NCI-H1694 treated with DMSO at 0.1 percent for 48 hours (cell line): ENCODE data around the gene TEX29.

Experiments used
- DNase-seq: peaks from one replicate; lab custom pipeline; 2025; lab: John Stamatoyannopoulos, UW

TEX29 gene

DNA sequence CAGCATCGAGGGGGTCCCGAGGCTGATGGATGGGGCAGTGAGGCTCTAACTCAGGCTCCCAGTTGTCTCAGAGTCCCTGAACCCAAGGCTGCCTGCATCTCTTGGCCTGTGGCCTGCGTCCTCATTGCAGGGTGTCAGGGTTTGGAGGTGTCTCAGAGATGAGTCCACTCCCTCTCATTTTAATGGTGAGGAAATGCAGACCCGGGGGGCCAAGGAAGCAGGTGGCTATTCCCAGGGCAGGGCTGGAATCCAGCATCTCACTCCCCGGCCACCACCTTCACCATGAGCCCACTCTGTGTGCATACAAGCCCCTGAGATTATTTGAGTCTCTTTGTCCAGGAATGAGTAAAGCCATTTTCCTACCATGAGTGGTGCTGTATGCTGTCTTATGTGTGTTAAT is 21.4 kb downstream of the TEX29 start:
- no peak for DNase-seq

DNA sequence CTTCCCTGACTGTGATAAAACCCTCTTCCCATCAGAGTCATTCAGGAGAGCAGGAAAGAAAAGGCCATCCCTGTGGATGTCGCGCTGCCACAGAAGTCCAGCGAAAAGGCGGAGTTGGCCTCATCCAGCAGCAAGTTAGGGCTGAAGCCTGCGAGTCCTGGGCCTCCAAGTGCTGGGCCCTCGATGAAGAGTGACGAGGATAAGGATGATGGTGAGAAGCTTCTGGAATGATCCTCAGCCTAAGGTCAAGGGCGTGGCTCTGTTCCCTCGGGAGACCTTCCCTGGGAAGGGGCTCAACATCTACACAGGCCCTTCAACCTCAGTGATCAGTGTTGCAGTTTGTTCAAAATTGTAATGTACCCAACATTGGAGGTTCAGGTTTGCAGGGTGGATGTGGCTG is 22.3 kb downstream of the TEX29 start:
- DNase-seq, result no peak

DNA sequence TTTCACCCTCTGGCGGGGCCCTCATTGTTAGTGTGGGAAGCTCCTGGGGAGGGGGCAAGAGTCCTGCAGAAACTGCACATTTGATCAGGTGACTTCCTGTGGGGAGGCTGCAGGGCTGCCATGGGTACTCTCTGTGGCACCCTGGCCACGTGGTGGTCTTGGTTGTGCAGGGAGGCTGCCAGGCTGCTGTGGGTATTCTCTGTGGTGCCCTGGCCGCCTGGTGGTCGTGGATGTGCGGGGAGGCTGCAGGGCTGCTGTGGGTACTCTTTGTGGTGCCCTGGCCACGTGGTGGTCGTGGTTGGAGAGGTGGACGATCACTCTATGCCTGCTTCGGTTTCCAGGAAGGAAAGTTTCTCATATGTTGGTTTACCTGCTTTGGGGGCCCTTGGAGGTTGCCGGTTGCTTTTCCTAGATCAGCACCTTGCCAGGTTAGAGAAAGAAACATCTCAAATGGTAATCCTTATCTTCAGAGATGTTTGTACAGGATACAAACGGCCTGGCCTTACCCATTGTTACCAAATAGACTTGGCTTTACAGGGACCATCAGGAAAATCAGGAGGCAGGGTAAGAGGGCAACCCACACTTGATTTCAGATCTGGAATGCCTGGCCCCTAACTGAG is 22.9 kb downstream of the TEX29 start:
- DNase-seq, result no peak

DNA sequence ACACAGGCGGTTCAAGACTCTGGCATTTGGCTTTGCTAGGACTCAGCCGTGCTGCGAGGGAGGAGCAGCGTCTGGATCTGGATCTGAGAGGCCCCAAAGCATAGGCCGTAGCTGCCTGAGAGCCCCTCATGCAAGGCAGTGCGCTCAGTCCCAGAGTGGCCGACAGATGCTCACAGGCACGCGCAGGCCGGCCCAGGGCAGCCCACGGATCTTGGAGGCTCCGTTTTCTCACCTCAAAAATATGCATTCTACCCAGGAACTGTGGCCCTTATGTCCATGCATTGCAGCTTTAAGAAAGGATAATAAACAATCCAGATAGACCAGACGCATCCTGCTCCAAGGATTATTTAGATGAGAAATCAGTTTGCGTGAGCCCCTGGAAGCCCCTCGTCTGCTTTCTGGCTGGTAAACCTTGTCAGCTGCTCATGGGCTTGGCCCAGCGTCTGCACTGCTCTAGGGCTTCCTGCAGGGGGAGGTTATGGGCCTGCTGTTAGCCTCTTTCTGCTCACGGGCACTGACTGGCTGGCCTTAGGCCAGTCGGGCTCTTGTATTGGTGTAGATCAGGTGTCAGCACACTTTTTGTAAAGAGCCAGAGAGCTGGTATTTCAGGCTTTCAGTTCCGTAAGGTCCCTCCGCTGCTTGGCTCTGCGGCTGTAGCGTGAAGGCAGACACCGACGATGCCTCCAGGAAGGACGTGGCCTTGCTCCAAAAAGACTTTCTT is 24.2 kb downstream of the TEX29 start:
- peak; percentile 8 for DNase-seq

DNA sequence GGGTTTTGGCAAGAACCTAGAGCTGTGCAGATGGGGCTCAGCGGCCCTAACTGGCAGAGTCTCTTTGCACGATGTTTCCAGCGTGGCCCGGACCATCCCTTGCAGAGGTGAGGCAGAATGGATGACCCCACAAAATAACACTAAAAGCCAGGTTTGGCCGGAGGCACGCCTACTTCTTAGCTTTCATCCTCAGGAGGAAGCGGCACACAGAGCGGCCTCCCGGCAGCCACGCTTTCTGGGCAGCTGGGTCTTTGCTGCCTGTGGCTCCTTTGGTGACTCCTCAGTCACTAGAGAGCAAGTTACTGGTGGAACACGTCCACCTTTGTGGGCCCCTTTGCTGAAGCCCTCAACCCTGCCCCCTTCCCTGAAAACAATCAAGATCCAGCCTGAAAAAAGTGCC is 25.2 kb downstream of the TEX29 start:
- DNase-seq, result no peak

DNA sequence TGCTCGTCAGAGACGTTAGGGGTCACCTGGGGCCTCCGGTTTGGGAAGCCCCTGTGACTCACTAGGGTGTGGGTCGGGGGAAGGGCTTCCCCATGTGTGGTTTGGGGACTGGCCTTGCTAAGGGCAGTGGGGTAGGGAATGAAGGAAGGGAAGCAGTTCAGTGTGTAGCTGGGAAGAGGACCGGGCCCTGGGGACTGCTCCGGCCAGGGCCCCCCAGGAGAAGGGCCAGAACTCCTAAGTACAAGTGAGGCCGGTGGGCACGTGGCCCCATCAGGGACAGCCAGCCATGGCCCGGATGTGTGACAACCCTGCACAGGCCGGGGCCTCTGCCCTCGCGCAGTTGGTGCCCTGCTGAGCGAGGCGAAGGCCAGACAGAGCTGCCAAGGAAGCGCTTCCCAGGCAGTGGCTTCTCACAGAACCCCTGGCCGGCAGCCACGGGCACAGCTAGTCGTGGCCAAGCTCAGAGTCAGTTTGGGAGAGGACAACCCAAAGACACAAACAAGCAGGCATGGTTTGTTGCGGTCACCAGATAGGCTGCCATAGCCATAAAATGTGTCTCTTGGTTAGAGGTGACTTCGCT is 25.7 kb downstream of the TEX29 start:
- DNase-seq, result no peak

DNA sequence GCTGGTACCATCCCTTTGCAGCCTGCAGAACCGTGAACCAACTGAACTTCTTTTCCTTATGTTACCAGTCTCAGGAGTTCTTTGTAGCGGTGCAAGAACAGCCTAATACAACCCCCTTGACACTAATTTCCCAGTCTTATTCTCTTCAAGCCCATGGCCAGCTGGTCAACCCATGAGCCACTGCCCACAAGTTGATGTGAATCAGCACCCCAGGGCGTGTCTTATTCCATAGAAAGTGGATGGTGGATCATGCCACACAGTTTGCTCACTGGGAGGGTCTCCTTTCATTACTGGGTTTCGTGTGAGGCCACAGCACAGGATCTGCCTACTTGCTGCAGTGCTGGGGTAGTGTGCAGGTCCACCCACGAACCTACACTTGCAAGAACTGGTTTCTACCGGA is 27.0 kb downstream of the TEX29 start:
- no peak for DNase-seq

DNA sequence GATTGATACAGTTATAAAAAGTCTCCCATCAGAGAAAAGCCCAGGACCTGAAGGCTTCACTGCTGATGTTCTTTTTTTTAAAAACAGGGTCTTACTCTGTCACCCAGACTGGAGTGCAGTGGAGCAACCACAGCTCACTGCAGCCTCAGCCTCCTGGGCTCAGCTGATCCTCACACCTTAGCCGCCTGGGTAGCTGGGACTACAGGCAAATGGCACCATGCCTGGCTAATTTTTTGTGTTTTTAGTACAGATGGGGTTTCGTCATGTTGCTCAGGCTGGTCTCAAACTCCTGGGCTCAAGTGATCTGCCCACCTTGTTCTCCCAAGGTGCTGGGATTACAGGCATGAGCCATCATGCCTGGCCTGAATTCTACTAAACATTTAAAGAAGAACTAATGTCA is 33.1 kb downstream of the TEX29 start:
- DNase-seq, result no peak

DNA sequence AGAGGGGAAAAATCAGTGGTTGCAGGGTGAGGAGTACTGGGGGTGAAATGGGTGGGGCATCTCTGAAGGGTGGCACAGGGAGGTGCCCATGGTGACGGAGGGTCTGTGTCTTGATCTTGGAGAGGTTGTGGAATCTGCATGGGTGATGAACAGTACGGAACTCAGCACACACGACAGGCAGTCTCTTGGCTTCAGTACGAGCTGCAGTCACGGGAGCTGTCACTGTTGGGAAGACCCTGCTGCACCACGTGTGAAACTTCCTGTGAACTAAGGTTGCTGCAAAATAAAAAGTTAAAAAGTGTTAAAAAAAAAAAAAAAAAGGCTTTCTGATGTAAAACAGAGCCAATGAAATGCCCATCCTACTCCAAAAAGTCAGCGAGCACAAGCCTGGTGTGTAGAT is 34.3 kb downstream of the TEX29 start:
- DNase-seq, result no peak

DNA sequence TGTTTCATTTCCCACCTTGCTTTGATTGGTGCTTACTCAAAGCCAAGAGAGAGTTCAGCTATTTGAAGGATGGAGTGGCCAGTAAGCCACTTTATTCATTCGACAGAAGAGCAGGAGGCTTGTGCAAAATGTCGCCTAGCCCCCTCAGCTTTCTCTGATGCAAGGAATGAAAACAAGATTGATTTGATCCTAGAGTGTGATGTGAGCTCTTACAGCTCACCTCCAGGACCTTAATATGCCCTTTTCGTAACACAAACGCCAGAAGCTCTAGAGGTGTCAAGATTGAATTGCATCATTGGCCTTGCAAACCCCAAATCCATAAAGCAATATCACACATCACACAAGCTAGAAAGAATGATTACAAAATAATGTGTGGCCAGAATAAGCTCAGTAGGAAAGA is 36.4 kb downstream of the TEX29 start:
- DNase-seq, result no peak

DNA sequence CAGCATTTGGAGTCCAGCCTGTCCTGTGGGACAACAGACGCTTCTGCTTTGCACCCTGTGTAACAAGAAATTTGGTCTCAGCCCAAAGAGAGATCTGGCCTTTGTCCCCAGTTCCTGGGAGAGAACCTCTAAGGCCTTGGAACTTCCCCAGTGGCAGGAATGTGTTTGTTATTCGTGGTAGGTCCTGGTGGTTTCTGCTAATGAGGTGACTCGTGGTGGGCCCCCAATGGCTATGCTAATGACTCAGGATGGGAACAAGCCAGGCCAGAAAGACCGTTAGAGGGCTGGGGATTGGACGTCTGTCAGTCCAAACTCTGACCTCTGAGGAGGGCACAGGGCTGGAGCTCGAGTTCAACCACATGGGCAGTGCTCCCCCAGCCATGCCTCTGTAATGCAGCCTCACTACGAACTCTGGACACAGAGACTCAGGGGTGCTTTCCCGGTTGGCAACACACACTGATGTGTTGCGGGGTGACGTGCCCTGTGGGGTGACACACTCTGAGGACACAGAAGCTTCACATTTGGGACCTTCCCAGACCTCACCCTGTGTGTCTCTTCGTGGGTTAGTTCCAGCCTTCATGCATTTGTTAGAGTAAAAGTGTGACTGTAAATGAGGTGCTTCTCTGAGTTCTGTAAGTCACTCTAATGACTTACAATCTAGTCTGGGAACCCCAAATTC is 38.9 kb downstream of the TEX29 start:
- no peak for DNase-seq

DNA sequence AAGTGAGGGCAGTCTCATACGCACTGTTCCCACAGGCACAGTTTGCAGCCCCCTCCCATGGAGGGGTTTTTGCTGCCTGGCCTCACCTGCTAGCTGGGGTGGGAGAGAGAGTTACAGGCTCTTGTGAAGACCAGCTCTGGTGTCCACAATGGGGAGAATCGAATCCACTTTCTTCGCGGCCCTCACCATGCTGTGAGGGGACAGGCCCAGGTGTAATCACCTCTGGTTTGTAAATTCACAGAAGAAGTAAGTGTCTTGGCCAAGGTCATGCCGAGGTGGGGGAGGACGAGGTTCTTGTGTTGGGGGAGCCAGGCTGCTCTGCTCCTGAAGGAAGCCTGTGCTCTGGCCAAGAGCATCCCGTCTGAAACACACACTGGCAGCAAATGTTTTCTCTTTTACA is 39.5 kb downstream of the TEX29 start:
- DNase-seq, result no peak

DNA sequence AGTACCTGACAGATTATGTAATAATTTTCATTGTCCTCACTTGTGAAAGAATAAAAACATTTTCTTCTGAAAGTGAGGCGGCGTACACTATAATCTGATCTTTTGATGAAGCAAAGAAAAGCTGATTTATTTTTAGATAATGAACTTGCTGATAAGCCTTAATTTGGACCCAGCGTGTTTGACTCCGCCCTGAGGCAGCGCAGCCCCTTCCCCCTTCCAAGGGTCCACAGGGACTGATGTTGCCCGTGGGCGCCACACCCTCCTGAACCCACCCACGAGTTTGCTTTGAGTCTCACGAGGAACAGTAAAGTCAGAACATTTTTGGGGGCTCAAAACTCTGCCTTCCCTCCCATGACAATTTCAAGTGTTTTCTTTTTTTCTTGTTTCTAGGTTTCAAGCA is 40.0 kb downstream of the TEX29 start:
- no peak for DNase-seq

DNA sequence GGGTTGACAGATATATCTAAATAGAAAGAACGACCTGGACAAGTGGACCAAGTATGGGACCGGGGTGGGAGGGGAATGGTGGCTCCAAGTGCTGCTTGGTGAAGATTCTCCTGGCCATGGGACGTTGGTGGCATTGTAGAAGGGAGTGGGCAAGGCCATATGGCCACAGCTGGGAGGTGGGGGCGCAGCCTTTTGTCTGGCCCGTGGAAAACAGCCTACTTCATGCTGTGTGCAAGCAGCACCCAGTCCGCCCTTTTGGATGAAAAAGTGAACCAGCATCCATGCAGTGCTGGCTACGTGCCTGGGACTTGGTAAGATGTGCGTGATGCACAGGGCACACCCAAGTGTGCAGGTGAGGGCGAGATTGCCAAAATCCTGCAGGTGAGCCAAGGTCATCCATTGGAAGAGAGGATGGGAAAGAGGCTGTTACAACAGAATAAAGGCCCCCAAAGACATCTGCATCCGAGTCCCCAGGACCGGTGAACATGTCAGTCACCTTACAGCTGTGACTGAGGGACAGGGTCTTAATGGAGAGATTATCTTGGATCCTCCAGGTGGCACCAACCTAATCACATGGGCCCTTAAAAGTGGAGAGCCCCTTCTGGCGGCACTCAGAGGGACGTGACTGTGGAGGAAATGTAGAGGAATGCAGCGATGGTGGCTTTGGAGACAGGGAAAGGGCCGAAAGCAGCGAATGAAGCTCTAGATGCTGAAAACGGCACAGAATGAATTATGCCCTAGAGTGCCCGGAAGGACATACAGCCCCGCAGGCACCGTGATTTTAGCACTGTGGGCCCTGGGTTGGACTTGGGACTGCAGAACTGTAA is 40.8 kb downstream of the TEX29 start:
- DNase-seq, result no peak

DNA sequence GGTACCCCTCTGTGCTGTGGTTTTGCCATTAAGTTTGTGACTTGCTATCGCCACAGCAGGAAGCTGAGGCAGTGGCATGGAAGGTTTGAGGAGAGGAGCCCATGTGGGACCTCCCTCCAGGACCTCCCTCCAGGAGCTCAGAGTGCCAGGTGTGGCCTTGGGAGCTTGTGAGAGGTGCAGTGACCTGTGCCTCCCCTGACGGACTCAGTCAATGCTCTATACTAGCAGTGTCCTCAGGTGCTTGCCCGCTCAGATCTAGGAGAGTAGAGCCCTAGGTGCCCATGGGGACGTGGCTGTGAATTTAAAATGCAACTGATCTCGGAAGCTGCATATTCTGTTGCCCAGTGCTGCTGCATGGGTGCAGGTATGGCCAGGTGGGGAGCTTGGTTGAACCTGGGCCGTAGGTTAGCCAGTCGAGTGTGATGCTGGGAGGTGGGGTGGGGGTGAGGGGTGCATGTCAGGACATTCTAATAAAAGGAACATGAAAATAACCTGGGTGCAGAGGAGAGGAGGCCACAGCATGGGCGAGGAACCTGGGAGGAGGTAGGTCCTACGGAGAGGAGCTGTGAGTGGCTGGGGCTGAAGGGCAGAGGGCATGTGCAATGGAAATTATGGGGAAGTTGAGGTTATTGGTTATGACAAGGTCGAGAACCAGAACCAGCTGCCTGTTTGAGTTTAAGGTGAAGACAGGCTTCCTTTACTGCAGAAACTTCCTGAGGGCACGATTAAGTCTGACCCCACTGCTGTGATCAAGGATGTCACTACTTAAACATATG is 41.6 kb downstream of the TEX29 start:
- no peak for DNase-seq

DNA sequence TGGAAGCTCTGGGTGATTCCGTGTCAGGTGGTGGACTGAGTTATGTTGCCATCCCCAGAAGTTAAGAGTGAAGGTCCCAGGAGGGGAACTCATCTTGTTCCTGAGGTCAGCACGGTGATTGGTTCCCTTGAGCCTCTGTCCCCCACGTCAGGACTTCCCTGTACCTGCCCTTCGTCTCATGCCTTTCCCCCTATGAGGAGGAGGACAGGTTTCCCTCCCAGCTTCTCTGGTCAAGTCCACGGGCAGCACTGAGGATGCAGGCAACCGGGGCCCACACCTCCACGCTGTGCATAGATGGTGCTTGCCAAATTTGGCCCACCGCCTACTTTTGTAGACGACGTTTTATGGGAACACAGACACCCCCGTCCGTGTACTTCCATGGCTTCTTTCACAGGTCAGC is 42.7 kb downstream of the TEX29 start:
- no peak for DNase-seq

DNA sequence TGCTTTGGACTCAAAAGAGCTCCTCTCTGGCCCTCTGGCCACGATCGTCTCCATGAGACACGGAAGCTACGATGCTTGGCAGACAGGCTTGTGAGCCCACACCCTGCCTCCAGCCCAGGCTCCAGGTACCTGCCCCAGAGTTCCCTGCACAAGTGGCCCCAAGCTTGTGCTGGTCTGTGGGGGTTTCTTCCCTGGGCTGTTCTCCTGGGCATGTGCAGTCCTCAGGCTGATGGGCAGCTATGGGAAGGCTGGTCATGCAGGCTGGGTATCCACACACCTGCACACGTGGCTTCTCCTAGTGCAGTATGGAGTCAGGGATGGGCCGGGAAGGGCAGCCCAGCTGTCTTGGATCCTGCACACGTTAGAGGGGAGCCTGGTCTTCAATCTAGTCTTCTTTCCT is 43.1 kb downstream of the TEX29 start:
- no peak for DNase-seq

DNA sequence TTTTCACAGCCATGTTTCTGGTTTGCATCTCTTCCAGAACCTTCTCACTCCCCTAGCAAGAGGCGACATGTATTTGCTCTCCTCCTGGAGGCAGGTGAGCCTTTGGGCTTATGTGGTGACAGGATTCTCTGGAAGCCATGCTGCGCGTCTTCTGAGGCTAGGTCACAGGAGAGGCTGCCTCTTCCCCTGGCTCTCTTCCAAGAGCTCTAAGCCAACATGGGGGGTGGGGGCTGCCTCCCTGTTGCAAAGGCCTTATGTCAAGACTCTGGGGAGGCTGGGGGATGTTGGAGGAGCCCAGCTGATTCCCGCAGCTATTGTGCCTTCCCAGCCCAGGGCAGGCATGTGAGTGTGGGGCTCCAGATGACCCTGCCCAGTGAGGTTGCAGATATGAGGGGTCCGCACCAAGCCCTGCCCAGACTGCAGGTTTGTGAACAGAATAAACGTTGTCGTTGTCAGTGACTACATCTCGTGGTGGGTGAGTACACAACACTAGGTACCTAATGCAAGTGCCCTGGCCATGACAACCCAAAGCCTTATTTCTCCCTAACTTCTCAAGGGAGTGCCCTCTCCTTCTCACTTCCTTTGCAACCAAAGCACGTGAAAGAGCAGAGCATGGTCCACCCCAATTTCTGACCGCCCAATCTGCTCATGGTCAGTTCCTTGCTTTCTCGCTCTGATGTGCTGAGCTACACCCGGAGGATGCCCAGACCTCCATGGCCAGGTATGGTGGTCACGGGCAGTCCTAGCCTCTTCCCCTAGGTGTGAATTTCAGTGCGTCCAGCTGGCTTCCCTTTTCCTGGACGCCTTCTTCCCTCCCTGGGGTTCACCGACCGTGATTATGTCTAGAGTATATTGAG is 44.9 kb downstream of the TEX29 start:
- no peak for DNase-seq

DNA sequence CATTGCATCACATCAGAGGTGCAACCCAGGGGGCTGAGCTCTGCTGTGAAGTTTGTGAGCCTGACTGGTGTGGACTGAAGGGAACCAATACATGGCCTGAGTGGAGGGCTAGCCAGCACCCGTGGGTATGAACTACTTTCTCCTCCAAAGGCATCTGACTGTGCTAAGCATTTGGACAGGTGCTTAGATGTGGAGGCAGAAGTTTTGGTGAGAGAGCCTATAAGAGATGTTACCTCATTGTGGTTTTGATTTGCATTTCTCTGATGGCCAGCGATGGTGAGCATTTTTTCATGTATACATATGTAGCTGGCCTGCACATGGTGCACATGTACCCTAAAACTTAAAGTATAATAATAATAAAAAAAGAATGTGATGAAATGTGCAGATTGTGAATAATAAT is 46.9 kb downstream of the TEX29 start:
- DNase-seq, result no peak

DNA sequence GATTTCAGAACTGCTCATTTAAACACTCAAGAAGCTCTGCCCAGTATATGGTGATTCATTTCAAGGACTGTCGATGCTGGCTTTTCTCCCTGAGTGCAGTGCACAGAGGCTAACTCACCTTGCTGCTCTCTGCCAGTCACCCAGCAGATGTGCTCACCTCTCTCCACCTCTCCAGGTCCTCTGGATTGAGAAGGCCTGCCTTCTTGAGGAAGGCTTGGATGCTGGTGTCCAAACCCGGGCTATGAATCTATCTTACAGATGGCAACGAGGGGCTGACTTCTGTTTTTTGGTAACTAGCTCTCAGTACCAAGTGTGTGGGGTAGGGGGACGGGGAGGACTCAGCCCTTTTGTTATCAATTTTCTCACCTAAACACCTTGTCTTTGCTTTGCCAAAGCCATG is 47.6 kb downstream of the TEX29 start:
- DNase-seq, result no peak

DNA sequence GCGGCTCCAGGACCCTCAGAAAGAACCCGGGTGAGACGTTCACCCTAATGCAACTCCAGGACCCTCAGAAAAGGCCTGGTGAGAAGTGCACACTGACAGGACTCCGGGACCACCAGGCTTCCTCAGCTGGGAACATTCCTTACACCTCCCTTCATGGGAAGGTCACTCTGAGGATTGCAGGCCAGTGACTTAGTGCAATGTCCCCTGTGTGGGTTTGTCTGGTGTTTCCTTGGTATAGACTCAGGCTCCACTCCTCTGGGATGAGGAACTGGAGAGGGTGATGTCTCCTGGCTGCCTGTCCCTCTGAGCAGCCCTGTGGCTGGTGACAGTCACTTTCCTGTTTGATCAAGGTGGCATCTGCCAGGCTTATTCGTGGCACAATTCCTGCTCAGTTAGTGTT is 49.7 kb downstream of the TEX29 start:
- DNase-seq, result no peak
